NCI-H82 (cell line): ENCODE measurements around the gene IL1R1.
"Not testable (repeated sequence)": the region's sequence is repeated elsewhere in the genome, so short reads cannot be mapped to it uniquely, and the experiment has no call there.

Source experiments
- DNase-seq: peaks from one replicate; lab custom pipeline; 2025; lab: John Stamatoyannopoulos, UW

The IL1R1 gene, protein sequence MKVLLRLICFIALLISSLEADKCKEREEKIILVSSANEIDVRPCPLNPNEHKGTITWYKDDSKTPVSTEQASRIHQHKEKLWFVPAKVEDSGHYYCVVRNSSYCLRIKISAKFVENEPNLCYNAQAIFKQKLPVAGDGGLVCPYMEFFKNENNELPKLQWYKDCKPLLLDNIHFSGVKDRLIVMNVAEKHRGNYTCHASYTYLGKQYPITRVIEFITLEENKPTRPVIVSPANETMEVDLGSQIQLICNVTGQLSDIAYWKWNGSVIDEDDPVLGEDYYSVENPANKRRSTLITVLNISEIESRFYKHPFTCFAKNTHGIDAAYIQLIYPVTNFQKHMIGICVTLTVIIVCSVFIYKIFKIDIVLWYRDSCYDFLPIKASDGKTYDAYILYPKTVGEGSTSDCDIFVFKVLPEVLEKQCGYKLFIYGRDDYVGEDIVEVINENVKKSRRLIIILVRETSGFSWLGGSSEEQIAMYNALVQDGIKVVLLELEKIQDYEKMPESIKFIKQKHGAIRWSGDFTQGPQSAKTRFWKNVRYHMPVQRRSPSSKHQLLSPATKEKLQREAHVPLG

DNA sequence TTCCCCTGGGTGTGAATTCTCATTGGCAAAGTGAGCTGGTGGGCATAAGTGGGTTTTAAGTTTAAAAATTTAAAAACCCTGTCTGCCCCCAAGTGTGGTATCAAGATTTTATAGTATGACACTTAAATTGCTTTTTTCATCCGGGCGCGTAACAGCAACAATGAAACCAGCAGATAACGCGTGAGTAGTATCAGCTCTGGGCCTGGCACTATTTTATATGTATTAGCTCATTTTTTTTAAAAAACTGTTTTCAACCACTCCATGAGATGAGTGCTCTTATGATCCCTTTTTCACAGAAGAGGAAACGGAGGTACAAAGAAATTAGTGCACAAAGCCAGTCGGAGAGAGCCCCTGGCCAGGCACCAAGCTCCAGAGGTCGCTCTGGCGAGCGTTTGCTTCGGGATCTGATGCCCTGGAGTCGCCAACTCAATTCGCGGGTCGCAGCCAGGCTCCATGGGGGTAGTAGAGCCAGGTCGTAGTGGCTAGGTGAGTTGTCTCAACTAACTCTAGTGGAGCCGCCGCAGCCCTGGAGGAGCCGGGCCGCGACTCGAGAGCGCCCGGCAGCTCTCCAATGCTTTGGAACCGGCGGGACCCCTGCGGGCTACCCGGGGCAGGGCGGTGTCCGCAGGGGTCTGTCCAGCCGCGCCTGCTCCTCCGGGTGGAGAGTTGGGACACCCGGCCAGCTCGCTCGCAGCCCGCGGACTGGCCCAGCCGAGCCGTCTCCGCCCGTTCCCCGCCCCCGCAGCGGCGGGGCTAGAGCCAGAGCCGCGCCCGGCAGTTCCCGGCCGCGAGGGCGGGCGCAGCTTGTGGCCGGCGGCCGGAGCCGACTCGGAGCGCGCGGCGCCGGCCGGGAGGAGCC lies at the start of gene IL1R1:
IL1R1 (plus strand) TSS at position 777 of the 859 bp plus-strand sequence. CDS start 14,979 bp downstream, outside the sequence.
- DNase-seq: no peak

DNA sequence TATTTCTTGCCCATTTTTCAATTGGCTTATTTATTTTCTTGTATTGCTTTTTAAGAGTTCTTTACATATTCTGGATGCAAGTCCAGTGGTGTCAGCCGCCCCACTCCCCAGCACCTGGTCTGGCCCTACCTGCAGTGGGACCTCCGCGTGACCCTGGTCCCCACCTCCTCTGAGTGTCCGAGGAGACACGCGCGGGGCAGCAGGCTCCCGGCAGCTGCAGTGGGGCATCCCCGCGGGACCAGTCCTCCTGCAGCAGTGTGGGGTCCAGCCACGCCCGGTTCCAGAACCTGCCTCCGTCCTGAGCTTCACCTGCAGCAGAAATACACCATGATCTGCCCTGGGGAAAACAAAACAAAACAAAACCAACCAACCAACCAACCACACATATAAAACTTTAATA lies 48.9 kb upstream of the IL1R1 start:
- no peak for DNase-seq

GRCh38 chr2:102094917-102095316 lies 47.6 kb upstream of the IL1R1 start:
- no peak for DNase-seq

- DNase-seq: no peak
These were observed 46.4 kb upstream of the IL1R1 start for GRCh38 chr2:102096103-102096502.

- no peak for DNase-seq
These were observed 43.8 kb upstream of the IL1R1 start for GRCh38 chr2:102098756-102099155.

DNA sequence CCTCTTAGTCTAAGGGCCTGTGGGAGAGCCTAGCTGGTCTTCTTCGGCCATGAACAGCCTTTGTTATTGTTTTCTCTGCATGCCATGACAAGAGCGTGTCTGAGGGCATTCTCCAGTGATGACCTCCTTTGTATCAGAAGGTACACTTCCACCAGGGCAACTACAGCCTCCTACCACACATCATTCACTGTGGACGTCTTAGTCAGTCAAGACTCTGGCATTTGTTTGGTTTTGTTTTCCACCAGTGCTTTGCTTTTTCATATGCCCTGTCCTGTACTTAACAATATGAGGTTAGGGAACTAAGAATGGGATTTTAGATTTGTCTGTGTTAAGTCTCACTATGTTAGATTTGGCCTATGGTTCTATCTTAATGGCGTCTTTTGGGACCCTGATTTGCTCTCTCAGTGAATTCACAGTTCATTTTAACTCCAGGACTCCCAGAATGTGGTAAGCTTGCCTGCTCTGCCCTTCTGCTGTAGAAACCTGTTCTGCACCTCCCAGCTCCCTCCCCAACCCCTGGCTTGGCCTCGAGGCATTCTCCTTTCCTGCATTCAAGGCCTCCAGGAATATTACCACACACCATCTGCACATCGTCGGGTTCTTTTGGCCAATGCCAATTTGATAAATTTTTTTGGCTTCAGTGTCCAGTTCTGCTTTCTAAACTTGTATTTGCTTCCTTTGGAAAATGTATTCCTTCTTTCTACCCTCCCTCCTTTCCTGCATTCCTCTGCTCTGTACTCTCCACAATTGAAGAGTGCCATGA lies 42.8 kb upstream of the IL1R1 start:
- no peak for DNase-seq

DNA sequence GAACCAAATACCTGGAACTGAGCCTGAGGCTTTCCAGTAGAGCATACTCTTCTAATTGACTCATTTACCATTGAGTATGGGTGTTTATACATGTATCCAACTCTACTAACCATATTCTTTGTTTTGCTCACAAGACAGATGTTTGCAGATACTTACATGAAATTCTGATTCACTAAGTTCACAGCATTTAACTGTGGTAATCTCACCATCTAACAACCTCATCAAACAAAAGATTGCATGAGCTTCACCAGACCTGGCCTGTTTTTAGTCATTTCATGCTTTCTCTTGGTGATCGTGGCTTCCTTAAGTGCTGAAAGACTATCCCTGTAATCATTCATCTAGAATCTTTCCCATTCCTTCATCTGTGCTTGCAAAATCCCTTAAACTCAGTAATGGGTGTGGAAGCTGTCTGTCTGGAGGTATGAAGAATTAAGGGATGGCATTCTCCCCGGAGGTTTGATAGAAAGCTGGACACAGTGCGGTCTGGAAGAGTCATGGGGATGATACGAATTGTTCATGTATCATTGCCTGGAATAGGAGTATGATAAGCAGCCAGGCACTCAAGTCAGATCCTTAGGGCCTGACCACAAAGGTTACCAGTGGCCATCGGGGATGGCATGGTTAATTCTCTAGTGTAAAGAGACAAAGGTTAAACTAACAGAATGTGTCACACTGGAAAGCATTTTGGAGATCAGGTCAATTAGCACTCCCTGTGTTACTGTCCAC lies 42.0 kb upstream of the IL1R1 start:
- no peak for DNase-seq

- no peak for DNase-seq
These were observed 41.3 kb upstream of the IL1R1 start for GRCh38 chr2:102101097-102101848.

DNA sequence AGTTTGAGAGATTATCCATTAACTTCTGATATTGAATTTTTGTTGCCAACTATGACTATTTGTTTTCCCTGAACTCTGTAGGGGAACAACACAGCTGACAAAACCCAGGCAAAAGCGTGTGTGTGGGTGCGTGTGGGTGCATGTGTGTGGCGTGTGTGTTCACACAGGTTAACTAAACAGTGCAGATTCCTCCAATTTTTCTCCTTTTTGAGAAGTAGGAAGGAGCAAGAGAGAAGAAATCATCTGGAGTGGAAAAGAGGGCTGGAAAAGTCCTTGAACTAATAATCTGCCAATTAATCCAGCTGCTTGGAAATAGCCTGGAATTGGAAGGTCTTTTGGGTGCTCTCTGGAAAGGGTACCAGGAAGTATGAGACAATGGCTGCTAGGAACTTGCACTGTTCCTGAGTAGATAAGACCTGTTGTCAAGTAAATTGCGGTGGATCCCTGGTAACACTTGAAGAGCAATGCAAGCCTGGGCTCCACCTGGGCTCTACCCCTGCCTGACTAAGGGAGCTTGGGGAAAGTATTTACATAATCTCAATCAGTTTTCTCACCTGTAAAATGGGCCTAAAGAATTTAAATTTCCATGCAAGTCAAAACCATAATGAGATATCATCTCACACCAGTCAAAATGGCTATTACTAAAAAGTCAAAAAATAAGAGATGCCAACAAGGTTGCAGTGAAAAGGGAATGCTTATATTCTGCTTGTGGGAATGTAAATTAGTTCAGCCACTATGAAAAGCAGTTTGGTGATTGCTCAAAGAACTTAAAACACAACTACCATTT lies 40.5 kb upstream of the IL1R1 start:
- no peak for DNase-seq

GRCh38 chr2:102102636-102102948 lies 40.0 kb upstream of the IL1R1 start:
- DNase-seq: not testable (repeated sequence)

- DNase-seq: no peak
These were observed 39.3 kb upstream of the IL1R1 start for GRCh38 chr2:102103284-102103683.

GRCh38 chr2:102103992-102104871 lies 38.3 kb upstream of the IL1R1 start:
- DNase-seq: no peak

GRCh38 chr2:102106133-102106556 lies 36.4 kb upstream of the IL1R1 start:
- no peak for DNase-seq

DNA sequence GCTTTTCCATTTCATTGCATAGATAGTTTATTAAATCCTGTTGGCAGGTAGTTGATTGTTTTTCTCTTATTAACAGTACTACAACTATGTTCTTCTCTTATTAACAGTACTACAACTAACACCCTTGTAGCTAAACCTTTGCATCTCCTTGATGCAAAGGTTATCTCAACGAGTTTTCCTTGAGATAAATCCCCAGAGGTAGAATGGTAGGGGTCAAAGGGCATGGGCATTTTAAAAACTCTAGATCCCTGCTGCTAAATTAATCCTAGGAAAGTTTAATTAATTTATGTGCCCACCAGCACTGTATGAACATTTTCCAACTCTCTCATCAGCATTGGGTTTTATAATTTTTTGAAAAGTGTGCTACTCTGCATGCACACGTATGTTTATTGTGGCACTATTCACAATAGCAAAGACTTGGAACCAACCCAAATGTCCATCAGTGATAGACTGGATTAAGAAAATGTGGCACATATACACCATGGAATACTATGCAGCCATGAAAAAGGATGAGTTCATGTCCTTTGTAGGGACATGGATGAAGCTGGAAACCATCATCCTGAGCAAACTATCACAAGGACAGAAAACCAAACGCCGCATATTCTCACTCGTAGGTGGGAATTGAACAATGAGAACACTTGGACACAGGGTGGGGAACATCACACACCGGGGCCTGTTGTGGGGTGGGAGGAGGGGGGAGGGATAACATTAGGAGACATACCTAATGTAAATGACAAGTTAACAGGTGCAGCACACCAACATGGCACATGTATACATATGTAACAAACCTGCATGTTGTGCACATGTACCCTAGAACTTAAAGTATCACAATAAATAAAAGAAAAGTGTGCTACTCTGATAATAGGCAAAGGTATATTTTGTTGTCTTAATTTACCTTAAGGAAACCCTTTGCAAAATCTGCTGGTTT lies 35.5 kb upstream of the IL1R1 start:
- not testable (repeated sequence) for DNase-seq

GRCh38 chr2:102107741-102108070 lies 34.8 kb upstream of the IL1R1 start:
- DNase-seq: no peak

DNA sequence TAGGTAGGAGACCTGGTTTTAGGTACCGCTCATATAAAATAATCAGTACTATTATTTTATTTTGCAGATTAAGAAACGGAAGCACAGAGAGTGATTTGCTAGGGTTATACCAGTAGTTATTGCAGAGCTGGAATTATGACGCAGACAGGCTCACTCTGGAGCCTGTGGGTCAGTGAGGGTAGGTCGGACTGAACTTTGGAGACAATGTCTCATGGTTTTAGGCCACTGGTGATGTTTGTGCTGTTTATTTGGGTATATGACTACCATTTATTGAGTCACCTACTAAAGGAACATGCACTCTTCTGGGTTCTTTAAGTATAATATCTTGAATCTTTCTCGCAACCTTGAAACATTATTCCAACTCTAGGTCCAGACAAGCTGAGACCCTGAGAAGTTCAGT lies 33.5 kb upstream of the IL1R1 start:
- no peak for DNase-seq

- no peak for DNase-seq
These were observed 32.4 kb upstream of the IL1R1 start for GRCh38 chr2:102110171-102110570.
